BLaER1 (cell line): ENCODE data around the gene KCNA2.
A peak's percentile ranks its signal among the peaks of the same experiment; 100 is the strongest.

ENCODE experiments used
- H3K27ac ChIP-seq: shearing (Covaris generic); formaldehyde crosslinking; 2 replicates; pipeline ENCODE4 v1.8.1; 2022
- H3K27me3 ChIP-seq: shearing (Covaris generic); formaldehyde crosslinking; 2 replicates; pipeline ENCODE4 v1.8.1; 2022
- H3K36me3 ChIP-seq: shearing (Covaris generic); formaldehyde crosslinking; 2 replicates; pipeline ENCODE4 v1.8.1; 2022
- H3K4me1 ChIP-seq: shearing (Covaris generic); formaldehyde crosslinking; 2 replicates; pipeline ENCODE4 v1.8.1; 2022
- H3K4me2 ChIP-seq: shearing (Covaris generic); formaldehyde crosslinking; 2 replicates; pipeline ENCODE4 v1.8.1; 2022
- H3K4me3 ChIP-seq: shearing (Covaris generic); formaldehyde crosslinking; 2 replicates; pipeline ENCODE4 v1.8.1; 2022
- H3K9ac ChIP-seq: shearing (Covaris generic); formaldehyde crosslinking; 2 replicates; pipeline ENCODE4 v1.8.1; 2022
- H3K9me3 ChIP-seq: shearing (Covaris generic); formaldehyde crosslinking; 2 replicates; pipeline ENCODE4 v1.8.1; 2022
- H4K20me1 ChIP-seq: shearing (Covaris generic); formaldehyde crosslinking; 2 replicates; pipeline ENCODE4 v1.8.1; 2022
- Cebpa-rat ChIP-seq: shearing (Covaris generic); IDR thresholded peaks from 2 replicates; pipeline ENCODE4 v1.8.1; 2022

KCNA2 gene

DNA sequence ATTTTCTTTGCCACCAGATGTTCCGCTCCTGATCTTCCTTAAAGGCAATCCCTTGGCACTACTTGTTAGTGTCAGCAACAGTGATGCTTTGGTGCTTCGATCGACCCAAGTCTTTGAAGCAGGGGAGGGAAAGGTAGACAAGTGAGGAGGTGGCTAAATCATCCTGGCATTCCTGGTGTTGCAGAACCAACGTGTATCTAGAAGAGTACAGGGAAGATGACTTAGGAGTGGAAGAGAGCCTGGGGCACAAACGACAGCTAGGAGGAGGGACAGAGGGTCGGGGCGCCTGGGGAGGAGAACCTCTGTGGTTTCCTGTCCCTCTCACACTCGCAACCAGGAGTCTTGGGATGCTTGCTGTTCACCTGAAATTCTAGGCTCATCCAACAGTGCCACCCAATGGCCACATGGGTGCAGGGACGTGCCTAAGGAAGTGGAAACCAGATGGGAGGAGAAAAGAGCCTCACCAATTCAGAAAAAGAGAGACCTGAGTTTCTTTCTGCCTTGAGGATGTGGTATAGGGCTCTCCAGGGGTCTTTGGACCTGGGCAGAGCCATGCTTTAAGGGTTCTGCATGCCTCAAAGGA is 9.5 kb upstream of the KCNA2 start:
- Histone ChIP-seq H3K4me2 (peak overlapping the region; percentile 64), H3K27ac (no peak overlapping the region), H3K4me1 (peaks cover 34% of the 10 kb centered on the region), H3K9ac (no peak overlapping the region), H3K27me3 (peaks cover 14% of the 10 kb centered on the region), H3K36me3 (no peaks in the 10 kb centered on the region), H3K9me3 (no peaks in the 10 kb centered on the region), H3K4me3 (no peak overlapping the region), H4K20me1 (no peaks in the 10 kb centered on the region)
- no peak for TF ChIP-seq Cebpa-rat

GRCh38 chr1:110612060-110612745 is 6.0 kb upstream of the KCNA2 start:
- Histone ChIP-seq H3K27me3 (peaks cover 35% of the 10 kb centered on the region), H3K4me2 (no peak overlapping the region), H3K27ac (no peak overlapping the region), H3K4me1 (peaks cover 33% of the 10 kb centered on the region), H3K9ac (no peak overlapping the region), H4K20me1 (peaks cover 33% of the 10 kb centered on the region), H3K4me3 (no peak overlapping the region), H3K9me3 (no peaks in the 10 kb centered on the region), H3K36me3 (no peaks in the 10 kb centered on the region)
- TF ChIP-seq Cebpa-rat: no peak

GRCh38 chr1:110610696-110611286 is 4.6 kb upstream of the KCNA2 start:
- no peak overlapping the region for H3K9ac ChIP-seq
- no peaks in the 10 kb centered on the region for H3K36me3 ChIP-seq
- peak overlapping the region; percentile 74 for H3K4me2 ChIP-seq
- H3K27me3 ChIP-seq: peaks cover 49% of the 10 kb centered on the region
- no peak for TF ChIP-seq Cebpa-rat
- no peaks in the 10 kb centered on the region for H3K9me3 ChIP-seq
- H3K4me3 ChIP-seq: no peak overlapping the region
- H4K20me1 ChIP-seq: peaks cover 47% of the 10 kb centered on the region
- H3K27ac ChIP-seq: no peak overlapping the region
- peaks cover 45% of the 10 kb centered on the region for H3K4me1 ChIP-seq

- Histone ChIP-seq H4K20me1 (peaks cover 54% of the 10 kb centered on the region), H3K4me3 (no peak overlapping the region), H3K9ac (no peak overlapping the region), H3K4me1 (peaks cover 43% of the 10 kb centered on the region), H3K27me3 (peaks cover 56% of the 10 kb centered on the region), H3K4me2 (peak overlapping the region; percentile 74), H3K9me3 (no peaks in the 10 kb centered on the region), H3K27ac (no peak overlapping the region), H3K36me3 (no peaks in the 10 kb centered on the region)
- no peak for TF ChIP-seq Cebpa-rat
These were observed 3.9 kb upstream of the KCNA2 start for GRCh38 chr1:110610084-110610483.

DNA sequence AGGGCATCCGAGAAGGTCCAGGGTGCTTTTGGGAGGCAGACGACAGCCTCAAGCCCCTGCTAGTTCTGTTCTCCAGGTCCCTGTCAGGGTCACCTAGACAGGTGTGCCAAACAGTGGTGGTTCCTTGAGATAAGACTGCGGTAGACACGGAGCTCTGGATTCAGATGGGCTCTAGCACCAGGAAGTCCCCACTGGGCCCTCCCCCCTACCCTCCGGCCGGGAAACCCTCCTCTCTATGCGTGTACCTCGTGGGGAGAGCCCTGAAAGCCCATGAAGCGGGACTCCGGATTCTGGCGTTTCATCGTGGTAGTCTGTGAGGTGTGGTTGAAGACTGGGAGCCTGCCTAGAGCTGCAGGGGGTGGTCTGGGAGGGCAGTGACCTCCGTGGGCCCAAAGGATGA is 2.1 kb upstream of the KCNA2 start:
- Histone ChIP-seq H3K36me3 (no peaks in the 10 kb centered on the region), H3K4me1 (peaks cover 43% of the 10 kb centered on the region), H3K27ac (no peak overlapping the region), H3K4me3 (no peak overlapping the region), H3K9ac (no peak overlapping the region), H4K20me1 (peaks cover 56% of the 10 kb centered on the region), H3K27me3 (peaks cover 74% of the 10 kb centered on the region), H3K4me2 (no peak overlapping the region), H3K9me3 (no peaks in the 10 kb centered on the region)
- no peak for TF ChIP-seq Cebpa-rat

DNA sequence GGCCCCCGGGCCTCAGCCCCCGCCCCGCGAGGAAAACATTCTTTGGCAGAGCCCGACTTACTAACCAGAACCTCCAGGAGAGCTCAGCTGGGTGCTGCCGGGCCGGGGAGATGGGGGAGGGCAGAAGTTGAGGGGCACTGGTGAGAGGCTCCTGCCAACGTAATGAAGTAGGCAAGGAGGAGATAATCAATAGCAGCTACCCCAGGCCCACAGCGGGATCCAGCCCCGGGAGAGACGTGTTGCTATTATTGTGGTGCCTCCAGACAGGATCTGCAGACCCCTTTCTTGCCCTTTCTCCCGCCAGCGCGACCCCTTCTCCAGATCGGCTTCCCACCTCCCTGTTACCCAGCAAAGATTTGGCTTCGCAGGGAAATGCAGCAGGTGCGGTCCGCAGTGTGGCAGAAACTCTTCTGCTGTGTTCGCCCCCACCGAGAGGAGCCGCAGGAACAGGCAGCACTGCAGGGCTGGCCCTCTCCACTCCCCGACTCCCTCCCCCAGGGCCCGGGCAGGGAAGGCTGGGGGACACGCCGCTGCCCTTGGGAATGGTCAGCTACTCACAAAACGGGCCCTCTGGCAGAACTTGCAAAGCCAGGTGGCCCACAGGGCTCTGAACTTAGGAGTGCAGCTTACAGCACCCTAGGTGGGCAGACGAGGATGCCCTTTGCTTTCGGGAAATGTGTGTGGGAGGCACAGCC is 1.5 kb upstream of the KCNA2 start:
- peaks cover 56% of the 10 kb centered on the region for H4K20me1 ChIP-seq
- H3K27ac ChIP-seq: no peak overlapping the region
- H3K4me2 ChIP-seq: peak overlapping the region; percentile 95
- peaks cover 43% of the 10 kb centered on the region for H3K4me1 ChIP-seq
- H3K27me3 ChIP-seq: peaks cover 75% of the 10 kb centered on the region
- no peaks in the 10 kb centered on the region for H3K36me3 ChIP-seq
- H3K4me3 ChIP-seq: peak overlapping the region; percentile 70
- H3K9ac ChIP-seq: no peak overlapping the region
- TF ChIP-seq Cebpa-rat: no peak
- H3K9me3 ChIP-seq: no peaks in the 10 kb centered on the region

- H3K27me3 ChIP-seq: peaks cover 75% of the 10 kb centered on the region
- TF ChIP-seq Cebpa-rat: no peak
- no peak overlapping the region for H3K27ac ChIP-seq
- H3K36me3 ChIP-seq: no peaks in the 10 kb centered on the region
- H3K9me3 ChIP-seq: no peaks in the 10 kb centered on the region
- peak overlapping the region; percentile 95 for H3K4me2 ChIP-seq
- H3K4me3 ChIP-seq: peak overlapping the region; percentile 70
- peaks cover 43% of the 10 kb centered on the region for H3K4me1 ChIP-seq
- H3K9ac ChIP-seq: peak overlapping the region; percentile 62
- peaks cover 56% of the 10 kb centered on the region for H4K20me1 ChIP-seq
These were observed 738 bp upstream of the KCNA2 start for GRCh38 chr1:110606657-110607535.

DNA sequence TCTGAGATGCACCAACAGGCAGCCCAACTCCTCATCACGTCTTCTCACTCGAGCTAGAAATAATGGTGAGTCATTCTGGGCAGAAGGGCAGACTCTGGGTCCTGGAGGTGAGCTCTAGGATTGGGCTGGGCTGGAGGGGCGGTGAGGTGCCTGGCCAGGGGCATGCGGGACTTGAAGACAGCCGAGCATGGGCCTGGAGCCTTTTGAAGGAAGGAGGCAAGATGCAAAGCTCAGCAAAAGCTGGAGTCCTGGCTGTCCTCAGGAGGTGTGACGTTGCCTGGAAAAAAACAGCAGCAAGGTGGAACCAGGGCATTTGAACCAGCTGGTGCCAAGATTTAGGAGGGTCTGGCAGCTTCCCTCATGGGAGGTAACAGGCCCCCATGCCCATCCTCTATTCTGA is 712 bp downstream of the KCNA2 start:
- H3K4me2 ChIP-seq: peak overlapping the region; percentile 95
- peaks cover 55% of the 10 kb centered on the region for H4K20me1 ChIP-seq
- no peak overlapping the region for H3K4me3 ChIP-seq
- H3K27ac ChIP-seq: no peak overlapping the region
- TF ChIP-seq Cebpa-rat: no peak
- no peaks in the 10 kb centered on the region for H3K36me3 ChIP-seq
- no peaks in the 10 kb centered on the region for H3K9me3 ChIP-seq
- H3K4me1 ChIP-seq: peaks cover 32% of the 10 kb centered on the region
- H3K27me3 ChIP-seq: peaks cover 73% of the 10 kb centered on the region
- H3K9ac ChIP-seq: no peak overlapping the region

- Histone ChIP-seq H4K20me1 (peaks cover 48% of the 10 kb centered on the region), H3K9me3 (no peaks in the 10 kb centered on the region), H3K4me2 (no peak overlapping the region), H3K27me3 (peaks cover 65% of the 10 kb centered on the region), H3K4me3 (no peak overlapping the region), H3K9ac (no peak overlapping the region), H3K27ac (no peak overlapping the region), H3K36me3 (no peaks in the 10 kb centered on the region), H3K4me1 (peaks cover 24% of the 10 kb centered on the region)
- TF ChIP-seq Cebpa-rat: no peak
These were observed 1.5 kb downstream of the KCNA2 start for GRCh38 chr1:110604586-110605148.
